GM08714 (cell line): ENCODE measurements around the gene SPOCK1.

Experiments used
- H3K4me3 ChIP-seq: fragments of 200-500 bp; sonication (Bioruptor generic); 2 replicates; pipeline ENCODE4 v1.5.1; 2014; ENCODE audit warnings: mild to moderate bottlenecking, low read length, inconsistent platforms
- ZNF274 ChIP-seq: IDR thresholded peaks from 2 replicates; pipeline ENCODE4 v1.6.1; 2012; ENCODE audit warnings: mild to moderate bottlenecking, low read depth, low read length

SPOCK1 gene

GRCh38 chr5:137174196-137174595 is 324.9 kb downstream of the SPOCK1 start:
- TF ChIP-seq ZNF274 = no peak

GRCh38 chr5:137172258-137172657 is 326.9 kb downstream of the SPOCK1 start:
- no peak overlapping the region for H3K4me3 ChIP-seq
- TF ChIP-seq ZNF274 = no peak

More at GRCh38 chr5:137174196-137174595, 324.9 kb downstream of the SPOCK1 start:
- H3K4me3 ChIP-seq = no peak overlapping the region

GRCh38 chr5:137167187-137167586 is 331.9 kb downstream of the SPOCK1 start:
- H3K4me3 ChIP-seq = no peak overlapping the region
- TF ChIP-seq ZNF274 = no peak

GRCh38 chr5:137164961-137165360 is 334.2 kb downstream of the SPOCK1 start:
- no peak for TF ChIP-seq ZNF274
- no peak overlapping the region for H3K4me3 ChIP-seq

DNA sequence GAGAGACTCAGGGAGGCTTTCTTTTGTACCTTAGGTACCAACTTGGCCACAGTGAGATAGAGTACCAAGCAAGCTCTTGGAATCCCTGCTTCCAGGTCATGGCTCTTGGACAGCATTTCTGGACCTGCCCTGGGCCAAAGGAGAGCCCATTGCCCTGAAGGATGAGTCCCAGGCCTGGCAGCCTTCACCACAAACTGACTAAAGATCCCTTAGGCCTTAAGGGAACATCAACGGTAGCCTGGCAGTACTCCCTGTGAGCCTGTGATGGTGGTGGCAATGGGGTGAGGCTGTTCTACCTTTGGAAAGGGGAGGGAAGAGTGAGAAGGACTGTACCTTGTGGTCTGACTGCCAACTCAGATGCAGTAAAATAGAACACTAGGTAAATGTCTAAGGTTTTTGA is 334.6 kb downstream of the SPOCK1 start:
- TF ChIP-seq ZNF274 = no peak
- H3K4me3 ChIP-seq = no peak overlapping the region

- no peak for TF ChIP-seq ZNF274
- H3K4me3 ChIP-seq = no peak overlapping the region
Observed at GRCh38 chr5:137158691-137159090, 340.4 kb downstream of the SPOCK1 start.

- H3K4me3 ChIP-seq = no peak overlapping the region
- TF ChIP-seq ZNF274 = no peak
Observed at GRCh38 chr5:137156180-137156579, 342.9 kb downstream of the SPOCK1 start.

- no peak overlapping the region for H3K4me3 ChIP-seq
- no peak for TF ChIP-seq ZNF274
Observed at GRCh38 chr5:137155261-137156000, 343.7 kb downstream of the SPOCK1 start.

DNA sequence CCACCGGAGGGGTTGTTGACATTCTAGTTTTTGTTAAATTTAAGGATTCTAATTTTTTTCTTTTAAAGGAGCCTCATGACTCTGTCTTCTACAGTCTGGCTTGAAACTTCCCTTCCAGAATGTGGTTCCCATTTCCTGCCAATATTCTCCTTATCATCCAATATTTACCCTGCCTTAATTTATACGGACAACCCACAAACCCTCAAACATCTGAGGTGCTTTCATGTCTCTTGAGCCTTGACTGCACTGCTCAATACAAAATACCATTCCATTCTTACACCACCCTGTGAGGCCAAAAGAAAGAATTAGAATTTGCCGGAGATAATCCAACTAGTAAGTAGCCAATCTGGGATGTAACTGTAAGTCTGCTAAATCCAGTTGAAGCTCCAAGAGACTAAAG is 346.5 kb downstream of the SPOCK1 start:
- H3K4me3 ChIP-seq = no peak overlapping the region
- no peak for TF ChIP-seq ZNF274

GRCh38 chr5:137148655-137149054 is 350.5 kb downstream of the SPOCK1 start:
- H3K4me3 ChIP-seq = no peak overlapping the region
- no peak for TF ChIP-seq ZNF274

- H3K4me3 ChIP-seq = no peak overlapping the region
- no peak for TF ChIP-seq ZNF274
Observed at GRCh38 chr5:137148159-137148558, 351.0 kb downstream of the SPOCK1 start.

GRCh38 chr5:137147346-137147745 is 351.8 kb downstream of the SPOCK1 start:
- no peak for TF ChIP-seq ZNF274
- H3K4me3 ChIP-seq = no peak overlapping the region

DNA sequence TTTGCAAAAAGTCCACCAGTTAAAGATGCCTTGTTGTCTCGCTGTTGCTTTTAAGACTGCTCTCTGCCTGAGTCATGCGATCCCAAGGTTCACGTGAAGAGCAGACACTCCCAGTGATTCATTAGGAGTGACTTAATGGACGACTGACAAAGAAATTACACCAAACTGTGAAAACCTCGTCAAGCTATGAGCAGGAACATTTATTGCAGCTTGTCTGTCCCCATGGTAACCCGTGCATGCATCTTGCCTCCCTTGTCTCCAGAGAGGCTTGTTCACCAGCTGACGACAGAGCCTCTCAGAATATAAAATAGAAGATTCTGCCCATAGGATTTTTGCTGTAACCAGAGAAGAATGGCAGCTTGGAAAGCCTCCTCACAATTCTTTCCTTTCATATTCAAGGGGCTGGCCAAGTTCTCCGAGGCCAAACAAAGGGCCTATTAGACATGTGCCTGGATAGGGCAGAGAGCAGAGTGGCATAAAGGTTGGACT is 352.7 kb downstream of the SPOCK1 start:
- H3K4me3 ChIP-seq = no peak overlapping the region
- no peak for TF ChIP-seq ZNF274

GRCh38 chr5:137145721-137146120 is 353.4 kb downstream of the SPOCK1 start:
- no peak for TF ChIP-seq ZNF274
- no peak overlapping the region for H3K4me3 ChIP-seq

DNA sequence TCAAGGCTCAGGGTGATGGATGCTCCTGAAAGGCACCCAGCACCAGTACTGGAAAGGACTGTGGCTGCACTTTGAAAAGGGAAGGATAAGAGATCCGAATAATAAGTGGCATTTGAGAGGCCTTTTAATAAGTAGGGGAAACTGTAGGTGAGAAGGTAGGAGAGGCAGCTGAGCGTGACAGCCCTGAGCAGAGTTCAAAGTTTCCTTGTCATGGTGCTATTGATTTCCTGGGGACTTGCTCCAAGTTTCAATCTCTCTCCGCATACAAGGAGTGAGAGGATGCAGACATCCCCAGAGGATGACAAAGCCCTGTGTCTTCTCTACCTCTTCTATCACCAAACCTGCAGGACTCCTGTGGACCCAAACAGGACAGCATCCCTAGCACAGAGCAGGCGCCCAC is 354.5 kb downstream of the SPOCK1 start:
- no peak for TF ChIP-seq ZNF274

More for the DNA sequence above, 354.5 kb downstream of the SPOCK1 start:
- H3K4me3 ChIP-seq = no peak overlapping the region
